GM19452 (cell line): ENCODE measurements around the gene ATP10D.
"Not testable (repeated sequence)": the region's sequence is repeated elsewhere in the genome, so short reads cannot be mapped to it uniquely, and the experiment has no call there.

Experiments
- ATAC-seq: cut with Tn5 transposase; IDR thresholded peaks from one replicate; pipeline ENCODE4 v1.9.1; 2021; ENCODE audit not compliant: unreplicated experiment

The ATP10D gene

DNA sequence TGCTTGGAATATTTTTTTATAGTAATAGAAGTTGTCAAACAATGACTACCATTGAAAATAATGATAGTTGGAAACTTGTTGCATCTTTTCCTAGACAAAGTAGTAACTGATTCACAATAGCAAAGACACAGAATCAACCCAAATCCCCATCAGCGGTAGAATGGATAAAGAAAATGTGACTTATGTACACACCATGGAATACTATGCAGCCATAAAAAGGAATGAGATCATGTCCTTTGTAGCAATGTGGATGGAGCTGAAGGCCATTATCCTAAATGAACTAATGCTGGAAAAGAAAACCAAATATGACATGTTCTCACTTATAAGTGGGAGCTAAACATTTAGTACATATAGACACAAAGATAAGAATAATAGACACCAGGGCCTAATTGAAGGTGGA lies 49.7 kb downstream of the ATP10D start:
- no peak for ATAC-seq

GRCh38 chr4:47535567-47536147 lies 50.6 kb downstream of the ATP10D start:
- ATAC-seq, result no peak

- no peak for ATAC-seq
Observed at GRCh38 chr4:47536966-47537365, 51.9 kb downstream of the ATP10D start.

GRCh38 chr4:47538111-47538824 lies 53.2 kb downstream of the ATP10D start:
- ATAC-seq, result no peak

- ATAC-seq, result no peak
Observed at GRCh38 chr4:47538825-47539154, 53.7 kb downstream of the ATP10D start.

GRCh38 chr4:47542640-47543039 lies 57.6 kb downstream of the ATP10D start:
- not testable (repeated sequence) for ATAC-seq

DNA sequence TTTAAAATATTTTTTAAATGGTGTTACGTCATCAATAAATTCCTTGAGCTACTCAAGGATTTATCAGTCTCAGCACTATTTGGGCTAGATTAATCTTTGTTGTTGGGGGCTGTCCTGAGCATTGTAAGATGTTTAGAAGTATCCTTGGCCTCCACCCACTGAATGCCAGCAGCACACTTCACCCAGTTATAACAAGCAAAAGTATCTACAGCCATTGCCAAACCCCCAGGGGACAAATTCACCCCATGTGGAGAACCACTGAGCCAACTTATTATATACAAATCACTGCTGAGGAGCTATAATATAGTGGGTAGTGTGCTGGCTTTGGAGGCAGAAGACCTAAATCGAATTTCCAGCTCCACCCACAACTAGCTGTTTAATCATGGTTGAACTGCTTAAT lies 58.3 kb downstream of the ATP10D start:
- no peak for ATAC-seq

DNA sequence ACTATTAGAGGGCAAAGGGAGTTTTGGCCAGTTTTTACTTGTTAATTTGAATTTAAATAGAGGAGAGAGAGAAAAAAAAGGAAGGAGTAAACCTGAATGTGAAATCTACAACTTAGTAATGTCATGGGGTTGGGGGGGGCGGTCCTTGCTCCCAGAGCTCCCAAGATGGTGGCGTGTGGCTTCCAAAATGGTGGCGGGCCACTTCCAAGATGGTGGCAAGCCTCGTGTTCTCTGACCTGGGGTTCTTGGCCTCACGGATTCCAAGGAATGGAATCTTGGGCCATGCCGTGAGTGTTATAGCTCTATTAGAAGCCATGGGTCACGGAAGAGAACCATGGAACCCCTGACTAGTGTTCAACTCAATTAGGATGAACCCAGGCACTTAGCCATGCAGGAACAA lies 65.3 kb downstream of the ATP10D start:
- ATAC-seq, result not testable (repeated sequence)

DNA sequence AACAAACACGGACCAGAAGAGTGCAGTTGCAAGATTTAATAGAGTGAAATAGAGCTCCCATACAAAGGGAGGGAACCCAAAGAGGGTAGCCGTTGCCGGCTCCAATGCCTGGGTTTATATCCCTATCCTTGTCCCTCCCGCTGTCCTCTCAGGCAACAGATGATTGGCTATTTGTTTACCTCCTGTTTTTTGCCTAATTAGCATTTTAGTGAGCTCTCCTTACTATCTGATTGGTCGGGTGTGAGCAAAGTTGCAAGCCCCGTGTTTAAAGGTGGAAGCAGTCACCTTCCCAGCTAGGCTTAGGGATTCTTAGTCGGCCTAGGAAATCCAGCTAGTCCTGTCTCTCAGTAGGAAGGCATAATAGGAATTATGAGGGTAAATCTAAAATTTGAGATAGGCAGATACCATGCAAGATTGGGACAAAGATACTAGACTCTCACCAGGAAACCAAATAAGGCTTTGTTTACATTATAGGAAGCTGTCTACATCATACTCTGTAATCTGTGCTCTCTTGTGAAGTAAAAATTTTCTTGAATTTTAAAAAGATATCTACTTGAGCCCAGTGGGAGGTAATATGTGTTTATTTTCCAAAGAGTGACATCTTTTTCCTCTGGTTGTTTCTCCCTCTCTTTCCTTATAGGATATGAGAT lies 65.9 kb downstream of the ATP10D start:
- no peak for ATAC-seq

- ATAC-seq, result no peak
Observed at GRCh38 chr4:47551682-47552081, 66.6 kb downstream of the ATP10D start.

GRCh38 chr4:47553329-47554125 lies 68.5 kb downstream of the ATP10D start:
- no peak for ATAC-seq

DNA sequence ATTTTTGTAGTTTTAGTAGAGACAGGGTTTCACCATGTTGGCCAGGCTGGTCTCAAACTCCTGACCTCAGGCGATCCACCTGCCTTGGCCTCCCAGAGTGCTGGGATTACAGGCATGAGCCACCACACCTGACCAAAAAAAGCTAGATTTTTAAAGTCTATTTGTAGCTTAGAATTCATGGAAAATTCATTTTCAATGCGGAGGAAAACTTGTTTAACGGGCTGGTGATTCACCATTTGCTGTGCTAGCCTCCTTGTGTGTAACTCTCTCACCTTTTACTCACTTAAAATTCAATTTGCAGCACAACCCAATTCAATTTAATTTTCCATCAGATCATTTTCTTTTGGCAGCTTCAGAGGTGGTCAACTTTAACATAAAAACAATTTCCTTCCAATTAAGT lies 70.8 kb downstream of the ATP10D start:
- not testable (repeated sequence) for ATAC-seq

- no peak for ATAC-seq
Observed at GRCh38 chr4:47557255-47557654, 72.2 kb downstream of the ATP10D start.

DNA sequence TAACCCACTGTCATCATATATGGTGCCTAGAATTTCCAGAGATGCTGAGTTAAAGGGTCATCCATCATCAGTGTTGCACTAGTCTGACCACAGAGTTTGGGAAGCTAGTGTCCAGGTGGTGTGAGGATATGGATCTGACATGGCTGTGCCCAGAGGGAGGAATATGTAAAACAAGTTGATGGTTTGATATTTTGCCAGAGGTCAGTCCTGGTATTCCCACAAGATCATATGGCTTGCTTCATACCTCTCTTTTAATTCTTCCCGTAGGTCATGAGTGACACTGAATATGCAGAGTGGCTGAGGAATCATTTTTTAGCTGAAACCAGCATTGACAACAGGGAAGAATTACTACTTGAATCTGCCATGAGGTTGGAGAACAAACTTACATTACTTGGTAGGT lies 75.6 kb downstream of the ATP10D start:
- ATAC-seq, result no peak

DNA sequence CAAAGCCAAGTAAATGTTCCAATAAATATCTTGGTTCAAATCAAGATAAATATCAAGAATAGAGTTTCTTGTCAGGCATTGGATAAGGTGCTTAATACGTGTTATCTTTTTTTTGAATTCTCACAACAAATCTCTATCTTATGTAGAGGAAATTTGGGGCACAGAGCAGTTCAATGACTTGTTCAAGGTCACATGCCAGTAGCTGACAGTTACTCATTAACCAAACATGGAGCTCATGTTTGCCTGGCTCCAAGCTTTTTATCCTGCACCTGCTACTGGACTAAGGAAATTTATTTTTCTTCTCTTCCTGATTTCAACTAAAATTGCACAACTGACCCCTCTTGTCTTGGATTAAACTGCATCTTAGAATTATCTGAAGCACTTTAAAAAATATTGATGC lies 76.3 kb downstream of the ATP10D start:
- ATAC-seq, result no peak

DNA sequence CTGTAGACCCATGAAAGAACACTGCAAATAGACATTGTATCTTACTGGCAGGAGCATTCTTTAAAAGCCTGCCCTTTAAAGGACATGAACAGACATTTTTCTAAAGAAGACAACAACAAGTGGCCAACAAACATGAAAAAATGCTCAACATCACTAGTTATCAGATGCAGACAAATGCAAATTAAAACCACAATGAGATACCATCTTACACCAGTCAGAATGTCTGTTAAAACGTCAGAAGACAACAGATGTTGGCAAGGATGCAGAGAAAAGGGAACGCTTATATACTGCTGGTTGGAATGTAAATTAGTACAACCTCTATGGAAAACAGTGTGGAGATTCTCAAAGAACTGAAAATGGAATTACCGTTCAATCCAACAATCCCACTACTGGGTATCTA lies 77.2 kb downstream of the ATP10D start:
- no peak for ATAC-seq

- ATAC-seq, result no peak
Observed at GRCh38 chr4:47566566-47566965, 81.5 kb downstream of the ATP10D start.

DNA sequence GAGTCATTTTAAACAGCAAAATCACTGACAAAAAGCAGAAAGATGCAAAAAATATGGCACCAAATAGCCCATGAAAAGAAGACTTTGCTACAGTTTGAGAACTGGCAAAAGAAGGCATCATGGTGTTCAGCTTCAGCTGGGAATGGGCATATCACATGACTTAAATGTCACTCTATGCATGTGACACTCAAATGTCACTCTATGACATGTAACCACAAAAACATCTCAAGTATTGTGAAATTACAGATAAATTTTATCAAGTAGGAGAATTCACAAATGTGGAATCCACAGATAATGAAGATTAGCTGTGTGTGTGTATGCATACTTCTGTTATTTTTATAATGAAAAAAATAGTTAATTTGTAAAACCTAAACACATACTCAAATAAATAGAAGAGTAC lies 81.9 kb downstream of the ATP10D start:
- ATAC-seq, result no peak

- no peak for ATAC-seq
Observed at GRCh38 chr4:47567511-47567910, 82.4 kb downstream of the ATP10D start.

GRCh38 chr4:47570816-47571215 lies 85.7 kb downstream of the ATP10D start:
- no peak for ATAC-seq

- ATAC-seq, result no peak
Observed at GRCh38 chr4:47572981-47573380, 87.9 kb downstream of the ATP10D start.
